ENCODE data around the gene ETV6.

The ETV6 gene

DNA sequence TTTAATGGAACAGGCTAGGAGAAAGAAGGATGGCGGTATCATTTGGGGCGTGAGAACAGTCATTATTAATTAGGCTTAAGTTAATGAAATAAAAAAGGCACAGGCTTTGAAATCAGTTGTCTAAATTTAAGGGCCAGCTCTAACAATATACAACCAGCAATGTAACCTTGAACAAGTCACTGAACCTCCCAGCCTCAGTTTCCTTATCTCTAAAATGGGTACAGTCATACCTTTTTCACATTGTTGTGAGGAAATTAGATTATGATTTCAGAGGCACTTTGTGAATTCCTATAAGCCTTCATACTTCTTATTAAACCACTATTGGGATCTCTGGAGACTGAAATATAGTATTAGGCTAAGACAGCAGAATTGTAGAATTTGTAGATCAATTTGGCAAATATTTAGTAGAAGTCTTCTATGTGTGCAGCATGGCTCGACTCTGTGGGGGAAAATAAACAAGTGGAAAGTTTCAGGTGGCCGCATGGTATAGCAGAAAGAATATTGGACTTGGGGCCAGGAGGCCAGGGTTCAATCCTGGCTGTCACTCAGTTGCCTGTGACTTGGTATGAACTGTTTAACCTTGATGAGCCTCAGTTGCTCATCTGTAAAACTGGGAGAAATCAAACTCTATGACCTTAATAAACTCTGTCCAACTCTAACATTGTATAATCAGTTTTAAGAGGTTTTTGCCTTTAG lies 117.7 kb downstream of the ETV6 start:
- Histone ChIP-seq H3K9me3 (ENCODE audit: insufficient read depth, low read length, severe bottlenecking) (no peaks in the 10 kb centered on the region), H3K79me2 (ENCODE audit: insufficient read depth, low read length) (peaks cover 96% of the 10 kb centered on the region), H3K4me3 (ENCODE audit: low read depth in 1 of 2, low read length in 2 of 2) (no peak overlapping the region), H3K9ac (ENCODE audit: low read depth, low read length) (no peak overlapping the region), H4K20me1 (ENCODE audit: insufficient read depth, low read length) (no peaks in the 10 kb centered on the region), H3K27me3 (ENCODE audit: insufficient read depth, low read length, poor library complexity) (no peaks in the 10 kb centered on the region), H3K27ac (ENCODE audit: low read length) (peak overlapping the region; percentile 77), H3K4me2 (ENCODE audit: insufficient read depth, low read length) (no peak overlapping the region), H3K36me3 (ENCODE audit: insufficient read depth, low read length) (peaks cover 77% of the 10 kb centered on the region), H2AFZ (ENCODE audit: low read depth, low read length) (no peak overlapping the region), H3K4me1 (ENCODE audit: insufficient read depth, low read length) (peaks cover 99% of the 10 kb centered on the region)
- ATAC-seq (ENCODE audit: insufficient read depth, low read depth) (no peak), DNase-seq (no peak)
- TF ChIP-seq, protein P1, sequence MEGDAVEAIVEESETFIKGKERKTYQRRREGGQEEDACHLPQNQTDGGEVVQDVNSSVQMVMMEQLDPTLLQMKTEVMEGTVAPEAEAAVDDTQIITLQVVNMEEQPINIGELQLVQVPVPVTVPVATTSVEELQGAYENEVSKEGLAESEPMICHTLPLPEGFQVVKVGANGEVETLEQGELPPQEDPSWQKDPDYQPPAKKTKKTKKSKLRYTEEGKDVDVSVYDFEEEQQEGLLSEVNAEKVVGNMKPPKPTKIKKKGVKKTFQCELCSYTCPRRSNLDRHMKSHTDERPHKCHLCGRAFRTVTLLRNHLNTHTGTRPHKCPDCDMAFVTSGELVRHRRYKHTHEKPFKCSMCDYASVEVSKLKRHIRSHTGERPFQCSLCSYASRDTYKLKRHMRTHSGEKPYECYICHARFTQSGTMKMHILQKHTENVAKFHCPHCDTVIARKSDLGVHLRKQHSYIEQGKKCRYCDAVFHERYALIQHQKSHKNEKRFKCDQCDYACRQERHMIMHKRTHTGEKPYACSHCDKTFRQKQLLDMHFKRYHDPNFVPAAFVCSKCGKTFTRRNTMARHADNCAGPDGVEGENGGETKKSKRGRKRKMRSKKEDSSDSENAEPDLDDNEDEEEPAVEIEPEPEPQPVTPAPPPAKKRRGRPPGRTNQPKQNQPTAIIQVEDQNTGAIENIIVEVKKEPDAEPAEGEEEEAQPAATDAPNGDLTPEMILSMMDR (IDR thresholded peaks at IDR 0.05; ENCODE audit: borderline replicate concordance, extremely low read depth, low read length, poor library complexity, severe bottlenecking), result no peak
- no peak for TF ChIP-seq EZH2 (IDR thresholded peaks at IDR 0.05; ENCODE audit: borderline replicate concordance, low read depth, low read length, severe bottlenecking)

DNA sequence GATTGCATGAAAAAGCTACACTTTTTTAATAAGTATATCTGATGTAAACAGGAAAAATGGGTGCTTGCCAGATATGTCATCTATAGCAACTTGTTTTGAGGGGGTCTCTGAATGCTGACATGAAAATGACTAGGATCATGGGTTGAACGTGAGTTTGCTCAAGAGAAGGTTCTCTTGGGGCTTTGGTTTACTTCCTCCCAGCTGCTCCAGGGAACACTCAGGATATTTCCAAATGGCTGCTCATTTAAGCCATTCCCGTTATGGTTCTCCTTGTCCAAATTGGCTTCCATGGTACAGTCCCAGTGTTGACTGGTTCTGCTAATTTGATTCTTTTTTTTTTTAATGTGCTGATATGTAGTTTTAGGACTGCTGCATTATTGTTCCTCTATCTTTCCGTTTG lies 118.3 kb downstream of the ETV6 start:
- Histone ChIP-seq H3K27ac (ENCODE audit: low read length) (peak overlapping the region; percentile 65), H3K9ac (ENCODE audit: low read depth, low read length) (no peak overlapping the region), H3K4me1 (ENCODE audit: insufficient read depth, low read length) (peaks cover 99% of the 10 kb centered on the region), H3K9me3 (ENCODE audit: insufficient read depth, low read length, severe bottlenecking) (no peaks in the 10 kb centered on the region), H3K79me2 (ENCODE audit: insufficient read depth, low read length) (peaks cover 96% of the 10 kb centered on the region), H3K27me3 (ENCODE audit: insufficient read depth, low read length, poor library complexity) (no peaks in the 10 kb centered on the region), H3K36me3 (ENCODE audit: insufficient read depth, low read length) (peaks cover 75% of the 10 kb centered on the region), H3K4me2 (ENCODE audit: insufficient read depth, low read length) (no peak overlapping the region), H4K20me1 (ENCODE audit: insufficient read depth, low read length) (no peaks in the 10 kb centered on the region), H3K4me3 (ENCODE audit: low read depth in 1 of 2, low read length in 2 of 2) (no peak overlapping the region), H2AFZ (ENCODE audit: low read depth, low read length) (no peak overlapping the region)
- ATAC-seq (ENCODE audit: insufficient read depth, low read depth), result no peak
- DNase-seq, result no peak
- no peak for TF ChIP-seq EZH2 (IDR thresholded peaks at IDR 0.05; ENCODE audit: borderline replicate concordance, low read depth, low read length, severe bottlenecking)
- TF ChIP-seq, protein P1 (IDR thresholded peaks at IDR 0.05; ENCODE audit: borderline replicate concordance, extremely low read depth, low read length, poor library complexity, severe bottlenecking), result no peak

DNA sequence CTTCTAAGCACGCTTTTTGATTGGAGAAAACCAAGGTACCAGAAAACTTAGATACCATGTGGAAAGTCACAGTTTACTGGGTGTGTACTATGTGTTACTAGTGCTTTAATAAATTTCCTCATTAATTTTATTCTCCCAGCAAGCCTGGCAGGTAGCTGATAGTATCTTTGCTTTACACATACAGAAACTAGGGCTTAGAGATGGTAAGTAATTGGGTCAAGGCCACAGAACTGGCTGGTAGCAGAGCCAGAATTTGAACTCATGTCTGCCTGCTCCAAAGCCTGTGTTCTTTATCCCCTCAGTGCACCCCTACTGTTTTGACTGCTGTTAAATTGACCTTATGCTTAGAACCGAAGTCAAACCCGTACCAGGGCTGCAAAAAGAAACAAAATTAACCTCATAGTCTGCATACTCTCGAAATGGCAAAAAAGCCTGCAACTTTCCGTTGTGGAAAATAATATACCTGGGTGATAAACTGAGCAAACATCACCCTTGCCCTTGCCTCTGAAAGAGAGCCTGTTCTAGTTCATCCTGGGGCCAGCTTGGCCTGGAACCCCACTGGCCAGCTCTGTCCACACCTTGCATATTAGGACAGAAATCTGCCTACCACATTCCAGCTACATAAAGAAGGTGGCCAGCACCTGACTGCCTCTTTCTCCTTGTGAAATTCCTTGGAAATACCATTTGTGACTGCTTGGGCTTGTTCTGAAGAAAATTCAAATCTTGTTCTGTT lies 118.9 kb downstream of the ETV6 start:
- Histone ChIP-seq H3K9me3 (ENCODE audit: insufficient read depth, low read length, severe bottlenecking) (no peaks in the 10 kb centered on the region), H2AFZ (ENCODE audit: low read depth, low read length) (no peak overlapping the region), H3K9ac (ENCODE audit: low read depth, low read length) (no peak overlapping the region), H3K4me3 (ENCODE audit: low read depth in 1 of 2, low read length in 2 of 2) (no peak overlapping the region), H3K27ac (ENCODE audit: low read length) (peak overlapping the region; percentile 65), H3K79me2 (ENCODE audit: insufficient read depth, low read length) (peaks cover 92% of the 10 kb centered on the region), H3K27me3 (ENCODE audit: insufficient read depth, low read length, poor library complexity) (no peaks in the 10 kb centered on the region), H3K36me3 (ENCODE audit: insufficient read depth, low read length) (peaks cover 69% of the 10 kb centered on the region), H3K4me1 (ENCODE audit: insufficient read depth, low read length) (peaks cover 99% of the 10 kb centered on the region), H3K4me2 (ENCODE audit: insufficient read depth, low read length) (no peak overlapping the region), H4K20me1 (ENCODE audit: insufficient read depth, low read length) (no peaks in the 10 kb centered on the region)
- TF ChIP-seq, protein P1 (IDR thresholded peaks at IDR 0.05; ENCODE audit: borderline replicate concordance, extremely low read depth, low read length, poor library complexity, severe bottlenecking), result no peak
- no peak for TF ChIP-seq EZH2 (IDR thresholded peaks at IDR 0.05; ENCODE audit: borderline replicate concordance, low read depth, low read length, severe bottlenecking)
- ATAC-seq (ENCODE audit: insufficient read depth, low read depth), result no peak
- no peak for DNase-seq
